ENCODE data around the gene WDR81. TPM values are rescaled to one million over a fixed set of nuclear protein-coding genes. Genes with fewer than 3 reads are reported as not detected.
A peak's percentile ranks its signal among the peaks of the same experiment; 100 is the strongest.

Gene WDR81
- total RNA-seq, 1 experiment from 2014 or later = 29.5 TPM

- CTCF ChIA-PET = interaction anchor here (0.7 kb wide), 1 partner anchor 151 kb away, joined by 6 read pairs; no protein-coding TSS in a partner anchor
- H3K4me1 ChIP-seq (ENCODE audit: control insufficient read depth, insufficient read depth, low read length) = no peaks in the 10 kb centered on the region
- no peak for ATAC-seq
- intact Hi-C loops (cut with micrococcal nuclease; ENCODE audit: unreplicated experiment) (no loop called here), in situ Hi-C loops (cut with HindIII; ENCODE audit: low pct_unique_long_range_greater_than_20kb, low sequenced_read_pairs) (no loop called here)
- DNase-seq (ENCODE audit: low read depth, low spot score) = no peak
- H3K27me3 ChIP-seq (ENCODE audit: control insufficient read depth, insufficient read depth, low read length) = no peaks in the 10 kb centered on the region
- BruUV-seq (replicated peaks) = no TSS peak
- H3K27ac ChIP-seq (ENCODE audit: low read length) = no peak overlapping the region
- no peak overlapping the region for H3K4me3 ChIP-seq (ENCODE audit: low read depth in 2 of 2, low read length in 2 of 2)
- POLR2A ChIA-PET = no interaction called here
- H3K9me3 ChIP-seq (ENCODE audit: control insufficient read depth, insufficient read depth, low read depth, low read length) = no peaks in the 10 kb centered on the region
- TF ChIP-seq POLR2AphosphoS5 (IDR thresholded peaks at IDR 0.05; ENCODE audit: low read depth, low read length) (no peak), CTCF (IDR thresholded peaks at IDR 0.05) (no peak), TCF7L2 (IDR thresholded peaks at IDR 0.05; ENCODE audit: low read depth, low read length) (no peak), SIN3A (IDR thresholded peaks at IDR 0.05; ENCODE audit: borderline replicate concordance, insufficient read depth, low read depth, low read length) (no peak)
- TF ChIP-seq, protein P1, sequence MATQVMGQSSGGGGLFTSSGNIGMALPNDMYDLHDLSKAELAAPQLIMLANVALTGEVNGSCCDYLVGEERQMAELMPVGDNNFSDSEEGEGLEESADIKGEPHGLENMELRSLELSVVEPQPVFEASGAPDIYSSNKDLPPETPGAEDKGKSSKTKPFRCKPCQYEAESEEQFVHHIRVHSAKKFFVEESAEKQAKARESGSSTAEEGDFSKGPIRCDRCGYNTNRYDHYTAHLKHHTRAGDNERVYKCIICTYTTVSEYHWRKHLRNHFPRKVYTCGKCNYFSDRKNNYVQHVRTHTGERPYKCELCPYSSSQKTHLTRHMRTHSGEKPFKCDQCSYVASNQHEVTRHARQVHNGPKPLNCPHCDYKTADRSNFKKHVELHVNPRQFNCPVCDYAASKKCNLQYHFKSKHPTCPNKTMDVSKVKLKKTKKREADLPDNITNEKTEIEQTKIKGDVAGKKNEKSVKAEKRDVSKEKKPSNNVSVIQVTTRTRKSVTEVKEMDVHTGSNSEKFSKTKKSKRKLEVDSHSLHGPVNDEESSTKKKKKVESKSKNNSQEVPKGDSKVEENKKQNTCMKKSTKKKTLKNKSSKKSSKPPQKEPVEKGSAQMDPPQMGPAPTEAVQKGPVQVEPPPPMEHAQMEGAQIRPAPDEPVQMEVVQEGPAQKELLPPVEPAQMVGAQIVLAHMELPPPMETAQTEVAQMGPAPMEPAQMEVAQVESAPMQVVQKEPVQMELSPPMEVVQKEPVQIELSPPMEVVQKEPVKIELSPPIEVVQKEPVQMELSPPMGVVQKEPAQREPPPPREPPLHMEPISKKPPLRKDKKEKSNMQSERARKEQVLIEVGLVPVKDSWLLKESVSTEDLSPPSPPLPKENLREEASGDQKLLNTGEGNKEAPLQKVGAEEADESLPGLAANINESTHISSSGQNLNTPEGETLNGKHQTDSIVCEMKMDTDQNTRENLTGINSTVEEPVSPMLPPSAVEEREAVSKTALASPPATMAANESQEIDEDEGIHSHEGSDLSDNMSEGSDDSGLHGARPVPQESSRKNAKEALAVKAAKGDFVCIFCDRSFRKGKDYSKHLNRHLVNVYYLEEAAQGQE (IDR thresholded peaks at IDR 0.05; ENCODE audit: insufficient read depth in 1 of 2, low read depth in 2 of 2, low read length in 1 of 2) = no peak
- H3K36me3 ChIP-seq (ENCODE audit: control insufficient read depth, insufficient read depth, low read length) = no peaks in the 10 kb centered on the region
Observed at GRCh38 chr17:1703063-1703462, 21.4 kb upstream of the WDR81 start.

DNA sequence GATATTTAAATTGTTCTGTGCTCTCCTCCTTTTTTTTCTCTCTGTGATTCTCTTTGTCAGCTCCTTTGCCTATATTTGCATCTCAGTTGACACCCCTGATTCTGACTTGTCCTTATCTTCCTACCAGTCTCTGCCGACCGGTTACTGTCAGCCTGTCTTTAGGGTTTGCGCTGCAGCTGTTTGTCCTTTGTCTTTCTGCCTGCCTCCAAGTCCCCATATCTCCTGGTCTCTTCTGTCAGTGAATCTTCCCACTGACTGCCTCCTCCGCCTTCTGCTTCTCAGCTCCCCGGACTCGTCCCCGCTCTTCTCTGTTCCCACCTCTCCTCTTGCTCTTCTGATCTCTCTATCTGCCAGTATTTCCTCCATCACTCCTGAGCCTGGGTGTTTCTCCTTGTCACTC, 19.5 kb upstream of the WDR81 start:
- POLR2A ChIA-PET = no interaction called here

More for the DNA sequence above, 19.5 kb upstream of the WDR81 start:
- DNase-seq (ENCODE audit: low read depth, low spot score) (no peak), ATAC-seq (no peak)
- Histone ChIP-seq H3K36me3 (ENCODE audit: control insufficient read depth, insufficient read depth, low read length) (no peaks in the 10 kb centered on the region), H3K4me1 (ENCODE audit: control insufficient read depth, insufficient read depth, low read length) (no peaks in the 10 kb centered on the region), H3K27ac (ENCODE audit: low read length) (no peak overlapping the region), H3K27me3 (ENCODE audit: control insufficient read depth, insufficient read depth, low read length) (no peaks in the 10 kb centered on the region), H3K9me3 (ENCODE audit: control insufficient read depth, insufficient read depth, low read depth, low read length) (no peaks in the 10 kb centered on the region), H3K4me3 (ENCODE audit: low read depth in 2 of 2, low read length in 2 of 2) (no peak overlapping the region)
- in situ Hi-C loops (cut with HindIII; ENCODE audit: low pct_unique_long_range_greater_than_20kb, low sequenced_read_pairs) = no loop called here
- CTCF ChIA-PET = no interaction called here
- intact Hi-C loops (cut with micrococcal nuclease; ENCODE audit: unreplicated experiment) = no loop called here
- BruUV-seq (replicated peaks) = TSS peak; percentile 88
- TF ChIP-seq TCF7L2 (IDR thresholded peaks at IDR 0.05; ENCODE audit: low read depth, low read length) = no peak
- no peak for TF ChIP-seq POLR2AphosphoS5 (IDR thresholded peaks at IDR 0.05; ENCODE audit: low read depth, low read length)
- no peak for TF ChIP-seq CTCF (IDR thresholded peaks at IDR 0.05)
- TF ChIP-seq, protein P1 (IDR thresholded peaks at IDR 0.05; ENCODE audit: insufficient read depth in 1 of 2, low read depth in 2 of 2, low read length in 1 of 2) = no peak
- TF ChIP-seq SIN3A (IDR thresholded peaks at IDR 0.05; ENCODE audit: borderline replicate concordance, insufficient read depth, low read depth, low read length) = no peak

Measured in Panc1 (cell line).